SK-N-SH (cell line): Measurements from ENCODE around the gene NHS. TPM values are rescaled to one million over a fixed set of nuclear protein-coding genes. Genes with fewer than 3 reads are reported as not detected.

Experiments
- CTCF ChIA-PET: fragments of 300-600, 350-600 bp; formaldehyde crosslinking; extraction: SDS; loops from one replicate; lab custom pipeline; 2021; lab: Yijun Ruan, JAX
- POLR2A ChIA-PET: fragments of 350-600 bp; sonication (Branson Sonifier 250); formaldehyde crosslinking; extraction: SDS; loops from one replicate; lab custom pipeline; 2020; ENCODE audit warnings: antibody characterized with exemption, inconsistent platforms; lab: Yijun Ruan, JAX
- DNase-seq: peaks from one replicate; pipeline ENCODE4 v3.0.0; 2012
- H2AFZ ChIP-seq: fragments of 200-600 bp; sonication (generic); 2 replicates; pipeline ENCODE4 v1.8.1; 2016; ENCODE audit warnings: antibody characterized with exemption, mild to moderate bottlenecking, low read depth
- H3F3A ChIP-seq: fragments of 200-600 bp; sonication (generic); replicated peaks from 2 replicates; pipeline ENCODE3; 2016; ENCODE audit warnings: antibody characterized with exemption, mild to moderate bottlenecking; ENCODE audit not compliant: insufficient read depth
- H3K27ac ChIP-seq, 2 experiments: fragments of 200-500 bp in 1 of 2; fragments of 200-600 bp in 1 of 2; sonication (Bioruptor generic) in 1 of 2; sonication (generic), shearing (Covaris generic) in 1 of 2; 2 replicates each; pipeline versions ENCODE4 v1.5.1 to v1.6.1; 2014 to 2016; ENCODE audit warnings: low read depth in 2 of 2, inconsistent platforms in 1 of 2, low read length in 1 of 2, mild to moderate bottlenecking in 1 of 2, mixed read lengths in 1 of 2
- H3K27me3 ChIP-seq: fragments of 200-600 bp; sonication (generic), shearing (Covaris generic); 2 replicates; pipeline ENCODE4 v1.6.1; 2016; ENCODE audit warnings: mixed run types; ENCODE audit not compliant: insufficient read depth
- H3K36me3 ChIP-seq, 2 experiments: fragments of 200-500 bp in 1 of 2; fragments of 200-600 bp in 1 of 2; sonication (Bioruptor generic) in 1 of 2; sonication (generic) in 1 of 2; replicated peaks in 1 of 2; 2 replicates each; pipeline versions ENCODE3 to v1.5.1; 2014 to 2016; ENCODE audit warnings: low read length in 1 of 2, mild to moderate bottlenecking in 1 of 2; ENCODE audit not compliant: insufficient read depth in 2 of 2, control insufficient read depth in 1 of 2
- H3K4me1 ChIP-seq, 2 experiments: fragments of 200-500 bp in 1 of 2; fragments of 200-600 bp in 1 of 2; sonication (Bioruptor generic) in 1 of 2; sonication (generic), shearing (Covaris generic) in 1 of 2; 2 replicates each; pipeline versions ENCODE4 v1.5.1 to v1.6.1; 2014 to 2016; ENCODE audit warnings: low read depth in 1 of 2, low read length in 1 of 2, mixed run types in 1 of 2; ENCODE audit not compliant: insufficient read depth in 2 of 2, control insufficient read depth in 1 of 2
- H3K4me2 ChIP-seq: fragments of 200-600 bp; sonication (generic), shearing (Covaris generic); 2 replicates; pipeline ENCODE4 v1.6.1; 2017; ENCODE audit warnings: mixed run types
- H3K4me3 ChIP-seq, 2 experiments: fragments of 200-500 bp in 1 of 2; fragments of 200-600 bp in 1 of 2; sonication (Bioruptor generic) in 1 of 2; sonication (generic), shearing (Covaris generic) in 1 of 2; 2 replicates each; pipeline versions ENCODE4 v1.5.1 to v1.8.1; 2014 to 2016; ENCODE audit warnings: low read depth in 2 of 2, inconsistent platforms in 1 of 2, low read length in 1 of 2, mild to moderate bottlenecking in 1 of 2, mixed read lengths in 1 of 2, moderate library complexity in 1 of 2
- H3K79me2 ChIP-seq: fragments of 200-600 bp; sonication (generic); 2 replicates; pipeline ENCODE4 v1.8.1; 2017; ENCODE audit warnings: mild to moderate bottlenecking; ENCODE audit not compliant: insufficient read depth
- H3K9ac ChIP-seq: fragments of 200-600 bp; sonication (generic); 2 replicates; pipeline ENCODE4 v1.6.1; 2017; ENCODE audit warnings: mixed run types
- H3K9me2 ChIP-seq: fragments of 200-600 bp; sonication (generic); 2 replicates; pipeline ENCODE4 v1.6.1; 2017; ENCODE audit warnings: mixed run types
- H3K9me3 ChIP-seq: fragments of 200-600 bp; sonication (generic); 2 replicates; pipeline ENCODE4 v1.6.1; 2017; ENCODE audit warnings: mixed run types, mild to moderate bottlenecking, moderate library complexity
- H4K20me1 ChIP-seq: fragments of 200-600 bp; sonication (generic); 2 replicates; pipeline ENCODE4 v1.6.1; 2017; ENCODE audit warnings: mild to moderate bottlenecking, mixed run types; ENCODE audit not compliant: insufficient read depth
- ELF1 ChIP-seq: IDR thresholded peaks from 2 replicates; pipeline ENCODE4 v1.4.0; 2012
- EZH2phosphoT487 ChIP-seq: fragments of 200-600 bp; sonication (generic); IDR thresholded peaks from 2 replicates; pipeline ENCODE4 v1.6.1; 2017; ENCODE audit warnings: low read depth, mixed run types, mild to moderate bottlenecking, antibody characterized with exemption, moderate library complexity, borderline replicate concordance
- FOSL2 ChIP-seq: IDR thresholded peaks from 2 replicates; pipeline ENCODE4 v1.4.0; 2012; ENCODE audit warnings: low read depth, mild to moderate bottlenecking, moderate library complexity, borderline replicate concordance
- FOXM1 ChIP-seq: IDR thresholded peaks from 2 replicates; pipeline ENCODE4 v1.4.0; 2012; ENCODE audit warnings: low read depth, mild to moderate bottlenecking
- GABPA ChIP-seq: IDR thresholded peaks from 2 replicates; pipeline ENCODE4 v1.4.0; 2012; ENCODE audit warnings: low read depth, mild to moderate bottlenecking
- JUND ChIP-seq: IDR thresholded peaks from 2 replicates; pipeline ENCODE4 v1.4.0; 2012
- NFIC ChIP-seq: IDR thresholded peaks from 2 replicates; pipeline ENCODE4 v1.4.0; 2012; ENCODE audit warnings: borderline replicate concordance
- NRF1 ChIP-seq: IDR thresholded peaks from 2 replicates; pipeline ENCODE4 v1.6.1; 2012; ENCODE audit warnings: low read depth, mild to moderate bottlenecking, low read length
- POLR2AphosphoS5 ChIP-seq: IDR thresholded peaks from 2 replicates; pipeline ENCODE4 v1.6.1; 2012; ENCODE audit warnings: low read depth, low read length
- RAD21 ChIP-seq: IDR thresholded peaks from 2 replicates; pipeline ENCODE4 v1.6.1; 2012; ENCODE audit warnings: mild to moderate bottlenecking, low read length
- RFX5 ChIP-seq: IDR thresholded peaks from 2 replicates; pipeline ENCODE4 v1.6.1; 2012; ENCODE audit warnings: mild to moderate bottlenecking, improper control_type of control experiment, low read length
- RXRA ChIP-seq: IDR thresholded peaks from 2 replicates; pipeline ENCODE4 v1.4.0; 2012; ENCODE audit warnings: low read depth, mild to moderate bottlenecking, borderline replicate concordance
- TAF1 ChIP-seq: IDR thresholded peaks from 2 replicates; pipeline ENCODE4 v1.6.1; 2012; ENCODE audit warnings: low read depth, mild to moderate bottlenecking, low read length, moderate library complexity, borderline replicate concordance
- YY1 ChIP-seq: IDR thresholded peaks from 2 replicates; pipeline ENCODE4 v1.4.0; 2012; ENCODE audit warnings: low read depth, mild to moderate bottlenecking
- WGBS: methylation state at CpG from one replicate; pipeline ENCODE4 v1.1.6; 2017; ENCODE audit warnings: low lambda C conversion rate; 5-methylcytosine and 5-hydroxymethylcytosine counted together
- polyA plus RNA-seq, 3 experiments: library from polyadenylated mRNA; depleted of rRNA; stranded (reverse); fragments of >200 nt; gene quantifications; 2 replicates each; pipeline ENCODE4 v1.2.3, GENCODE V29; 2012
- TF ChIP-seq, protein P1 (sequence below): fragments of 150-350 bp; IDR thresholded peaks from 2 replicates; pipeline ENCODE4 v1.6.1; 2016; ENCODE audit warnings: mild to moderate bottlenecking, low read depth, low read length
- TF ChIP-seq, protein P2 (sequence below): IDR thresholded peaks from 2 replicates; pipeline ENCODE4 v1.4.0; 2012; ENCODE audit warnings: low read depth
- TF ChIP-seq, protein P3 (sequence below): IDR thresholded peaks from 2 replicates; pipeline ENCODE4; 2012
- TF ChIP-seq, protein P4 (sequence below): fragments of 150-350 bp; IDR thresholded peaks from 2 replicates; pipeline ENCODE4 v1.6.1; 2017; ENCODE audit warnings: antibody characterized with exemption, low read length, low read depth, borderline replicate concordance
- TF ChIP-seq, protein P5 (sequence below): IDR thresholded peaks from 2 replicates; pipeline ENCODE4 v1.4.0; 2012; ENCODE audit warnings: low read depth, borderline replicate concordance
- TF ChIP-seq, protein P6 (sequence below): IDR thresholded peaks from 2 replicates; pipeline ENCODE4 v1.4.0; 2012; ENCODE audit warnings: low read depth, borderline replicate concordance

NHS gene
- polyA plus RNA-seq, 1 of the 3 experiments (the other 2 are of a cell fraction), result 1.0 TPM

DNA sequence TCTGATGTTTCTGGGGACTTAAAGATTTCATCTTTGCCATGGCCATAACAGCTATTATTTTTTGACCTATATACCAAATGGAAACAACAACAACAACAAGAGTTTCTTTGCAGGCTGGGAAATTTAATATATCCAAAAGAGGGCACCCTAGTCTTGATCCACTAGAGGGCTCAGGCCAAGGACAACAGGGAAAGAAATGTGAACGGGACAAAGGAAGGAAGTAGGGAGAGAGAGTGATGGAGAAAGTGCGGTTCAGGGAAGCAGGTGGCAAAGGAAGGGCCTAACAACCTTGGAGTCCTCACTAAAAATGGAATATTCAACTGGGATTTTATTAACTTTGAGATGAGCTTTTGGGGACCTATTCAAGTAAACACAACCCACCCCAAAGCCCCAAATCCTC is 294.5 kb downstream of the NHS start:
- DNase-seq, result no peak
- no peak overlapping the region for H3K27ac ChIP-seq
- H3K79me2 ChIP-seq, result no peaks in the 10 kb centered on the region
- H3K9me2 ChIP-seq, result no peaks in the 10 kb centered on the region
- TF ChIP-seq GABPA, result no peak
- no peak for TF ChIP-seq EZH2phosphoT487
- TF ChIP-seq, protein P1, sequence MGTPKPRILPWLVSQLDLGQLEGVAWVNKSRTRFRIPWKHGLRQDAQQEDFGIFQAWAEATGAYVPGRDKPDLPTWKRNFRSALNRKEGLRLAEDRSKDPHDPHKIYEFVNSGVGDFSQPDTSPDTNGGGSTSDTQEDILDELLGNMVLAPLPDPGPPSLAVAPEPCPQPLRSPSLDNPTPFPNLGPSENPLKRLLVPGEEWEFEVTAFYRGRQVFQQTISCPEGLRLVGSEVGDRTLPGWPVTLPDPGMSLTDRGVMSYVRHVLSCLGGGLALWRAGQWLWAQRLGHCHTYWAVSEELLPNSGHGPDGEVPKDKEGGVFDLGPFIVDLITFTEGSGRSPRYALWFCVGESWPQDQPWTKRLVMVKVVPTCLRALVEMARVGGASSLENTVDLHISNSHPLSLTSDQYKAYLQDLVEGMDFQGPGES, result no peak
- TF ChIP-seq, protein P2, sequence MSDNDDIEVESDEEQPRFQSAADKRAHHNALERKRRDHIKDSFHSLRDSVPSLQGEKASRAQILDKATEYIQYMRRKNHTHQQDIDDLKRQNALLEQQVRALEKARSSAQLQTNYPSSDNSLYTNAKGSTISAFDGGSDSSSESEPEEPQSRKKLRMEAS, result no peak
- no peak for TF ChIP-seq NFIC
- no peak for TF ChIP-seq RFX5
- no peak for TF ChIP-seq RXRA
- TF ChIP-seq, protein P3, sequence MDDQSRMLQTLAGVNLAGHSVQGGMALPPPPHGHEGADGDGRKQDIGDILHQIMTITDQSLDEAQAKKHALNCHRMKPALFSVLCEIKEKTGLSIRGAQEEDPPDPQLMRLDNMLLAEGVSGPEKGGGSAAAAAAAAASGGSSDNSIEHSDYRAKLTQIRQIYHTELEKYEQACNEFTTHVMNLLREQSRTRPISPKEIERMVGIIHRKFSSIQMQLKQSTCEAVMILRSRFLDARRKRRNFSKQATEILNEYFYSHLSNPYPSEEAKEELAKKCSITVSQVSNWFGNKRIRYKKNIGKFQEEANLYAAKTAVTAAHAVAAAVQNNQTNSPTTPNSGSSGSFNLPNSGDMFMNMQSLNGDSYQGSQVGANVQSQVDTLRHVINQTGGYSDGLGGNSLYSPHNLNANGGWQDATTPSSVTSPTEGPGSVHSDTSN, result no peak
- no peak for TF ChIP-seq FOXM1
- no peak for TF ChIP-seq RAD21
- no peak for TF ChIP-seq JUND
- TF ChIP-seq TAF1, result no peak
- TF ChIP-seq POLR2AphosphoS5, result no peak
- TF ChIP-seq, protein P4, sequence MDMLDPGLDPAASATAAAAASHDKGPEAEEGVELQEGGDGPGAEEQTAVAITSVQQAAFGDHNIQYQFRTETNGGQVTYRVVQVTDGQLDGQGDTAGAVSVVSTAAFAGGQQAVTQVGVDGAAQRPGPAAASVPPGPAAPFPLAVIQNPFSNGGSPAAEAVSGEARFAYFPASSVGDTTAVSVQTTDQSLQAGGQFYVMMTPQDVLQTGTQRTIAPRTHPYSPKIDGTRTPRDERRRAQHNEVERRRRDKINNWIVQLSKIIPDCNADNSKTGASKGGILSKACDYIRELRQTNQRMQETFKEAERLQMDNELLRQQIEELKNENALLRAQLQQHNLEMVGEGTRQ, result no peak
- no peak for TF ChIP-seq YY1
- no peak for TF ChIP-seq ELF1
- TF ChIP-seq FOSL2, result no peak
- TF ChIP-seq, protein P5, sequence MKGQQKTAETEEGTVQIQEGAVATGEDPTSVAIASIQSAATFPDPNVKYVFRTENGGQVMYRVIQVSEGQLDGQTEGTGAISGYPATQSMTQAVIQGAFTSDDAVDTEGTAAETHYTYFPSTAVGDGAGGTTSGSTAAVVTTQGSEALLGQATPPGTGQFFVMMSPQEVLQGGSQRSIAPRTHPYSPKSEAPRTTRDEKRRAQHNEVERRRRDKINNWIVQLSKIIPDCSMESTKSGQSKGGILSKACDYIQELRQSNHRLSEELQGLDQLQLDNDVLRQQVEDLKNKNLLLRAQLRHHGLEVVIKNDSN, result no peak
- TF ChIP-seq, protein P6, sequence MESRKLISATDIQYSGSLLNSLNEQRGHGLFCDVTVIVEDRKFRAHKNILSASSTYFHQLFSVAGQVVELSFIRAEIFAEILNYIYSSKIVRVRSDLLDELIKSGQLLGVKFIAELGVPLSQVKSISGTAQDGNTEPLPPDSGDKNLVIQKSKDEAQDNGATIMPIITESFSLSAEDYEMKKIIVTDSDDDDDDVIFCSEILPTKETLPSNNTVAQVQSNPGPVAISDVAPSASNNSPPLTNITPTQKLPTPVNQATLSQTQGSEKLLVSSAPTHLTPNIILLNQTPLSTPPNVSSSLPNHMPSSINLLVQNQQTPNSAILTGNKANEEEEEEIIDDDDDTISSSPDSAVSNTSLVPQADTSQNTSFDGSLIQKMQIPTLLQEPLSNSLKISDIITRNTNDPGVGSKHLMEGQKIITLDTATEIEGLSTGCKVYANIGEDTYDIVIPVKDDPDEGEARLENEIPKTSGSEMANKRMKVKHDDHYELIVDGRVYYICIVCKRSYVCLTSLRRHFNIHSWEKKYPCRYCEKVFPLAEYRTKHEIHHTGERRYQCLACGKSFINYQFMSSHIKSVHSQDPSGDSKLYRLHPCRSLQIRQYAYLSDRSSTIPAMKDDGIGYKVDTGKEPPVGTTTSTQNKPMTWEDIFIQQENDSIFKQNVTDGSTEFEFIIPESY, result no peak
- TF ChIP-seq NRF1, result no peak
- no peak overlapping the region for H2AFZ ChIP-seq
- H3K4me2 ChIP-seq, result no peak overlapping the region
- no peak overlapping the region for H3K9ac ChIP-seq
- H3K4me3 ChIP-seq, result no peak overlapping the region
- H3F3A ChIP-seq, result no peaks in the 10 kb centered on the region
- WGBS, result 54% methylated on average over 2 of the region's 2 CpGs
- H3K4me1 ChIP-seq, result no peaks in the 10 kb centered on the region; a peak in 1 of 4 replicates
- H3K9me3 ChIP-seq, result no peaks in the 10 kb centered on the region
- H3K36me3 ChIP-seq, result no peaks in the 10 kb centered on the region
- H4K20me1 ChIP-seq, result no peaks in the 10 kb centered on the region
- POLR2A ChIA-PET, result no interaction called here
- no peaks in the 10 kb centered on the region for H3K27me3 ChIP-seq
- CTCF ChIA-PET, result interaction anchor here (1.1 kb wide), 1 partner anchor 11 kb away, joined by 4 read pairs; no protein-coding TSS in a partner anchor
